GM12874 (cell line): ENCODE results near the gene PDCD2L.

Experiments
- CTCF ChIP-seq: IDR thresholded peaks from 2 replicates; pipeline ENCODE4 v1.5.1; 2011; ENCODE audit warnings: low read depth, mild to moderate bottlenecking, control low read depth, low read length, moderate library complexity; ENCODE audit not compliant: insufficient read depth

The PDCD2L gene

DNA sequence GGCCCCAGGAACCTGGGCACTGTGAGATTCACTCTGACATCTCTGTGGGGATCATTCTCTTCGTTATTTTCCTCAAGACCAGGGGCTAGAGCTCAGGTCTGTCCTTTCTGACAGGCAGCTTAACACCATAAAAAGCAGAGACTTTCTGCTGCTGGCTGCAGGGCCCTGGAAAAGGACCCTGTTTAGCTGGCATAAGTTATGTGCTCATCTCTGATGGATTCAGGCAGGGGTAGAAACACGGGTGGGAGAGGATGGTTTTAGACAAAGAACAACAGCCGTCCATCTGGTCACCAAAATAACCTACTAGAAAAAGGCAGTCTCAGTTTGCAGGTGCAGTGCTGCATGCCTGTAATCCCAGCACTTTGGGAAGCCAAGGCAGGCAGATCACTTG is 41.5 kb upstream of the PDCD2L start:
- TF ChIP-seq CTCF: no peak

DNA sequence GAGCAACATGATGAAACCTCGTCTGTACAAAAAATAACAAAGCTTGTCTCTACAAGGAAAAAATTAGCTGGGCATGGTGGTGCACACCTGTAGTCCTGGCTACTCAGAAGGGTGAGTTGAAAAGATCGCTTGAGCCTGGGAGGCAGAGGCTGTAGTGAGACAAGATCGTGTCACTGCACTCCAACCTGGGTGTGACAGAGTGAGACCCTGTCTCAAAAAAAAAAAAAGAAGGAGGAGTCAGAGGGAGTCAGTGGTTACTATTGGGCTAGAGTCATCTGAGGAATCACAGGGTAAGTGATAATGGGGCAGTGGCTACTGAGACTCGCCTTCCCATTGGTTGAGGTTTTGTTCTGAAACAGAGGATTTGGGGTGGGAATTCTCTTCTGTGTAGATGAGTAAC is 41.1 kb upstream of the PDCD2L start:
- TF ChIP-seq CTCF: no peak

DNA sequence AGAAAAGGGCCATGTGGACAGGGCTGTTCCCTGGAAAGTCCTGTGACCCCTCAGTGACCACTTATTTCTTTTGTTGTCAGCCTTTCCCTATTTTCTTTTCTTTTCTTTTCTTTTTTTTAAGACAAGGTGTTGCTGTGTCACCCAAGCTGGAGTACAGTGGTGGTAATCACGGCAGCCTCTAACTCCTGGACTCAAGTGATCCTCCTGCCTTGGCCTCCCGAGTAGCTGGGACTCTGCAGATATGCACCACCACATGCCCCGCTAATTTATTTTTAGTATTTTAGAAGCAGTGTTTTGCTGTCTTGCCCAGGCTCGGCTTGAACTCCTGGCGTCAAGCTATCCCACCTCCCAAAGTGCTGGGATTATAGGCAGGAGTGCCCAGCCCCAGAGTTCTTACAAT is 40.3 kb upstream of the PDCD2L start:
- TF ChIP-seq CTCF: no peak

DNA sequence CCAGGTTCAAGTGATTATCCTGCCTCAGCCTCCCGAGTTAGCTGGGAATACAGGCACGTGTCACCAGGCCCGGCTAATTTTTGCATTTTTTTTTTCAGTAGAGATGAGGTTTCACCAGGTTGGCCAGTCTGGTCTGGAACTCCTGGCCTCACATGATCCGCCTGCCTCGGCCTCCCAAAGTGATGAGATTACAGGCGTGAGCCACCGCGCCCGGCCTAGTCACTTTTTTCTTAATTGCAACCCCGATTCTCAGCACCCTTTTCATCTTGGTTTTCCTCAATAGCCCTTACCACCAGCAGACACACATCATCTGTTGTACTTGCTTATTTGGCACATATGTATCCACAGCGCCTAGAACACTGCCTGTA is 39.8 kb upstream of the PDCD2L start:
- no peak for TF ChIP-seq CTCF

- TF ChIP-seq CTCF: no peak
Measured at GRCh38 chr19:34364830-34365462, 39.3 kb upstream of the PDCD2L start, which contains the start of gene GPI. TSS of gene GPI (plus strand) at chr19:34365196. CDS start at chr19:34365267, 71 bp downstream.

- no peak for TF ChIP-seq CTCF
Measured at GRCh38 chr19:34365463-34366401, 38.5 kb upstream of the PDCD2L start.

- TF ChIP-seq CTCF: no peak
Measured at GRCh38 chr19:34366738-34367623, 37.2 kb upstream of the PDCD2L start.
